ENCODE results near the gene PRDM16. TPM values are rescaled to one million over a fixed set of nuclear protein-coding genes. Genes with fewer than 3 reads are reported as not detected.

The PRDM16 gene
- polyA plus RNA-seq, 1 of the 3 experiments (the other 2 are of a cell fraction) = not detected

DNA sequence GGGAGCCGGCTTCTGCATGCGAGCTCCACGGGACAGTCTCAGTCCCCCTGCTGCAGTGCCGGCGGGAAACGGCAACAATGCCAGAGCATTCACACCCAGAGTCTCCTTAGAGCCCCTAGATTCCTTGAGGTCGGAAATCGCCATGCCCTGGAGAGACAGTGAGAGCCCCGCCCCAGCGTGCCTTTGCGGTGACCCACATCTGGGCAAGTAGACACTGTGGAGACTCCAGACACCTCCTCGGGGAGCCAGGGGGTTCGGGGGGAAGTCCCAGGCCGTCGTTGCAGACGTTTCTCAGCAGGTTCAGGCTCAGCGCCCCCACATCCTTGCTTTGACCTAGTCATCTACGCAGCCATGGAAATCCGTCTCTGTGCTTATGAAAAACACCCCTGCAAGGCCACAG, 304.2 kb downstream of the PRDM16 start:
- no peak for TF ChIP-seq SIN3A (IDR thresholded peaks at IDR 0.05; ENCODE audit: borderline replicate concordance, low read depth, low read length)
- no peak for TF ChIP-seq TCF12 (IDR thresholded peaks at IDR 0.05)
- no peak for TF ChIP-seq MXI1 (IDR thresholded peaks at IDR 0.05; ENCODE audit: low read depth, low read length)
- TF ChIP-seq, protein P1, sequence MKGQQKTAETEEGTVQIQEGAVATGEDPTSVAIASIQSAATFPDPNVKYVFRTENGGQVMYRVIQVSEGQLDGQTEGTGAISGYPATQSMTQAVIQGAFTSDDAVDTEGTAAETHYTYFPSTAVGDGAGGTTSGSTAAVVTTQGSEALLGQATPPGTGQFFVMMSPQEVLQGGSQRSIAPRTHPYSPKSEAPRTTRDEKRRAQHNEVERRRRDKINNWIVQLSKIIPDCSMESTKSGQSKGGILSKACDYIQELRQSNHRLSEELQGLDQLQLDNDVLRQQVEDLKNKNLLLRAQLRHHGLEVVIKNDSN (IDR thresholded peaks at IDR 0.05; ENCODE audit: borderline replicate concordance, low read depth) = no peak
- no peak for TF ChIP-seq FOXM1 (IDR thresholded peaks at IDR 0.05; ENCODE audit: low read depth)
- TF ChIP-seq YY1 (IDR thresholded peaks at IDR 0.05; ENCODE audit: low read depth) = no peak
- no peak for TF ChIP-seq TAF1 (IDR thresholded peaks at IDR 0.05; ENCODE audit: borderline replicate concordance, low read depth, low read length)
- TF ChIP-seq, protein P2, sequence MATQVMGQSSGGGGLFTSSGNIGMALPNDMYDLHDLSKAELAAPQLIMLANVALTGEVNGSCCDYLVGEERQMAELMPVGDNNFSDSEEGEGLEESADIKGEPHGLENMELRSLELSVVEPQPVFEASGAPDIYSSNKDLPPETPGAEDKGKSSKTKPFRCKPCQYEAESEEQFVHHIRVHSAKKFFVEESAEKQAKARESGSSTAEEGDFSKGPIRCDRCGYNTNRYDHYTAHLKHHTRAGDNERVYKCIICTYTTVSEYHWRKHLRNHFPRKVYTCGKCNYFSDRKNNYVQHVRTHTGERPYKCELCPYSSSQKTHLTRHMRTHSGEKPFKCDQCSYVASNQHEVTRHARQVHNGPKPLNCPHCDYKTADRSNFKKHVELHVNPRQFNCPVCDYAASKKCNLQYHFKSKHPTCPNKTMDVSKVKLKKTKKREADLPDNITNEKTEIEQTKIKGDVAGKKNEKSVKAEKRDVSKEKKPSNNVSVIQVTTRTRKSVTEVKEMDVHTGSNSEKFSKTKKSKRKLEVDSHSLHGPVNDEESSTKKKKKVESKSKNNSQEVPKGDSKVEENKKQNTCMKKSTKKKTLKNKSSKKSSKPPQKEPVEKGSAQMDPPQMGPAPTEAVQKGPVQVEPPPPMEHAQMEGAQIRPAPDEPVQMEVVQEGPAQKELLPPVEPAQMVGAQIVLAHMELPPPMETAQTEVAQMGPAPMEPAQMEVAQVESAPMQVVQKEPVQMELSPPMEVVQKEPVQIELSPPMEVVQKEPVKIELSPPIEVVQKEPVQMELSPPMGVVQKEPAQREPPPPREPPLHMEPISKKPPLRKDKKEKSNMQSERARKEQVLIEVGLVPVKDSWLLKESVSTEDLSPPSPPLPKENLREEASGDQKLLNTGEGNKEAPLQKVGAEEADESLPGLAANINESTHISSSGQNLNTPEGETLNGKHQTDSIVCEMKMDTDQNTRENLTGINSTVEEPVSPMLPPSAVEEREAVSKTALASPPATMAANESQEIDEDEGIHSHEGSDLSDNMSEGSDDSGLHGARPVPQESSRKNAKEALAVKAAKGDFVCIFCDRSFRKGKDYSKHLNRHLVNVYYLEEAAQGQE (IDR thresholded peaks at IDR 0.05; ENCODE audit: low read depth, low read length) = no peak
- TF ChIP-seq NRF1 (IDR thresholded peaks at IDR 0.05; ENCODE audit: low read depth, low read length) = no peak
- no peak for TF ChIP-seq RXRA (IDR thresholded peaks at IDR 0.05; ENCODE audit: borderline replicate concordance, low read depth)
- TF ChIP-seq NFIC (IDR thresholded peaks at IDR 0.05; ENCODE audit: borderline replicate concordance) = no peak
- TF ChIP-seq, protein P3, sequence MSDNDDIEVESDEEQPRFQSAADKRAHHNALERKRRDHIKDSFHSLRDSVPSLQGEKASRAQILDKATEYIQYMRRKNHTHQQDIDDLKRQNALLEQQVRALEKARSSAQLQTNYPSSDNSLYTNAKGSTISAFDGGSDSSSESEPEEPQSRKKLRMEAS (IDR thresholded peaks at IDR 0.05; ENCODE audit: low read depth) = no peak
- TF ChIP-seq GATA2 (CRISPR knock-in tag; IDR thresholded peaks at IDR 0.05) = no peak
- no peak for TF ChIP-seq FOXJ3 (CRISPR knock-in tag; IDR thresholded peaks at IDR 0.05)
- TF ChIP-seq RFX5 (IDR thresholded peaks at IDR 0.05; ENCODE audit: low read length) = no peak
- no peak for TF ChIP-seq CHD2 (IDR thresholded peaks at IDR 0.05; ENCODE audit: low read length, partially characterized antibody)
- TF ChIP-seq EP300 (IDR thresholded peaks at IDR 0.05; ENCODE audit: borderline replicate concordance in 1 of 2, low read depth in 1 of 2, low read length in 1 of 2) = no peak
- peaks cover 16% of the 10 kb centered on the region; the same call in 1 of the 2 replicates for H3K27me3 ChIP-seq (ENCODE audit: insufficient read depth)
- H3K9me2 ChIP-seq = no peaks in the 10 kb centered on the region
- H3K79me2 ChIP-seq (ENCODE audit: insufficient read depth) = no peaks in the 10 kb centered on the region
- no peak for DNase-seq
- ChIA-PET CTCF (no interaction called here), POLR2A (no interaction called here)
- H3K9ac ChIP-seq = no peak overlapping the region
- WGBS (ENCODE audit: low lambda C conversion rate) = 25% methylated on average over 8 of the region's 19 CpGs
- H3K4me3 ChIP-seq (ENCODE audit: low read depth in 2 of 2, low read length in 1 of 2) = no peak overlapping the region
- H4K20me1 ChIP-seq (ENCODE audit: insufficient read depth) = peaks cover 4% of the 10 kb centered on the region; the same call in 1 of the 2 replicates
- no peak overlapping the region for H3K27ac ChIP-seq (ENCODE audit: low read depth in 2 of 2, low read length in 1 of 2)
- H2AFZ ChIP-seq (ENCODE audit: low read depth) = no peak overlapping the region
- no peak overlapping the region for H3K4me2 ChIP-seq
- H3K9me3 ChIP-seq = no peaks in the 10 kb centered on the region
- peaks cover 14% of the 10 kb centered on the region for H3F3A ChIP-seq (replicated peaks; ENCODE audit: insufficient read depth)
- no peaks in the 10 kb centered on the region for H3K4me1 ChIP-seq (ENCODE audit: control insufficient read depth in 1 of 2, insufficient read depth in 2 of 2, low read depth in 1 of 2, low read length in 1 of 2)
- no peaks in the 10 kb centered on the region for H3K36me3 ChIP-seq (replicated peaks in 1 of 2; ENCODE audit: control insufficient read depth in 1 of 2, insufficient read depth in 2 of 2, low read length in 1 of 2)

Measured in SK-N-SH (cell line).